Suprapubic skin (tissue), 4 donors: ENCODE measurements around the gene ETV7. TPM values are rescaled to one million over a fixed set of nuclear protein-coding genes. Genes with fewer than 3 reads are reported as not detected.

Source experiments
- DNase-seq, 2 donors: peaks; one replicate each; pipeline ENCODE4 v3.0.0-alpha.2; 2019; ENCODE audit warnings: low spot score in 2 of 2
- H3K27ac ChIP-seq: fragments of 200-600 bp; sonication (generic); one replicate; pipeline ENCODE4 v1.5.1; 2019
- H3K27me3 ChIP-seq: fragments of 200-600 bp; sonication (generic); one replicate; pipeline ENCODE4 v1.5.1; 2019
- H3K36me3 ChIP-seq: fragments of 200-600 bp; sonication (generic); one replicate; pipeline ENCODE4 v1.5.1; 2019
- H3K4me1 ChIP-seq: fragments of 200-600 bp; sonication (generic); one replicate; pipeline ENCODE4 v1.5.1; 2019
- H3K4me3 ChIP-seq: fragments of 200-600 bp; sonication (generic); one replicate; pipeline ENCODE4 v1.5.1; 2019; ENCODE audit warnings: mild to moderate bottlenecking
- H3K9me3 ChIP-seq: fragments of 200-600 bp; sonication (generic); one replicate; pipeline ENCODE4 v1.5.1; 2019
- CTCF ChIP-seq, 2 donors: fragments of 200-600 bp in 1 of 2; fragments of 450-650 bp in 1 of 2; sonication (generic) in 1 of 2; IDR thresholded peaks; one replicate each; pipeline ENCODE4 v1.5.1; 2016 to 2019; ENCODE audit warnings: antibody characterized with exemption in 2 of 2, mild to moderate bottlenecking in 1 of 2, moderate library complexity in 1 of 2
- EP300 ChIP-seq: sonication (generic); formaldehyde crosslinking; IDR thresholded peaks from one replicate; pipeline ENCODE4 v1.6.1; 2017; ENCODE audit warnings: antibody characterized with exemption
- POLR2A ChIP-seq, 2 donors: fragments of 450-650 bp; IDR thresholded peaks; one replicate each; pipeline ENCODE4 v1.6.1; 2017; ENCODE audit warnings: antibody characterized with exemption in 2 of 2, mild to moderate bottlenecking in 2 of 2, moderate library complexity in 2 of 2
- POLR2AphosphoS5 ChIP-seq, 3 donors: sonication (generic); formaldehyde crosslinking; IDR thresholded peaks; one replicate each; pipeline ENCODE4 v1.6.1; 2017; ENCODE audit warnings: antibody characterized with exemption in 3 of 3
- WGBS: methylation state at CpG from one replicate; pipeline ENCODE4 v1.1.5; 2018; 5-methylcytosine and 5-hydroxymethylcytosine counted together
- total RNA-seq, 4 donors: library from RNA; depleted of rRNA; stranded (reverse); fragments of >200 nt; gene quantifications; one replicate each; pipeline ENCODE4 v1.1.0, GENCODE V29; 2016

ETV7 gene
- total RNA-seq, 4 donors from 2014 or later: 5.9 to 13.0 (median 9.5) TPM

GRCh38 chr6:36402481-36402880, 15.0 kb upstream of the ETV7 start:
- TF ChIP-seq POLR2AphosphoS5 (IDR thresholded peaks at IDR 0.05): no peak
- TF ChIP-seq POLR2A (IDR thresholded peaks at IDR 0.05): no peak
- TF ChIP-seq EP300: no peak
- TF ChIP-seq CTCF (IDR thresholded peaks at IDR 0.05): no peak
- WGBS: 82% methylated on average over 3 of the region's 3 CpGs
- DNase-seq: no peak

GRCh38 chr6:36399970-36400369, 12.5 kb upstream of the ETV7 start:
- peak in 1 of 2 donors; percentile 24 for DNase-seq
- Histone ChIP-seq H3K36me3 (no peaks in the 10 kb centered on the region), H3K27ac (no peak overlapping the region), H3K9me3 (no peaks in the 10 kb centered on the region), H3K4me1 (no peaks in the 10 kb centered on the region), H3K4me3 (no peak overlapping the region), H3K27me3 (no peaks in the 10 kb centered on the region)
- TF ChIP-seq EP300 (no peak), POLR2A (IDR thresholded peaks at IDR 0.05) (no peak), POLR2AphosphoS5 (IDR thresholded peaks at IDR 0.05) (no peak), CTCF (IDR thresholded peaks at IDR 0.05) (no peak)
- WGBS: 78% methylated on average over 1 of the region's 1 CpG

More at GRCh38 chr6:36402481-36402880, 15.0 kb upstream of the ETV7 start:
- Histone ChIP-seq H3K4me1 (no peaks in the 10 kb centered on the region), H3K27me3 (no peaks in the 10 kb centered on the region), H3K36me3 (no peaks in the 10 kb centered on the region), H3K4me3 (no peak overlapping the region), H3K9me3 (no peaks in the 10 kb centered on the region), H3K27ac (no peak overlapping the region)

- 93% methylated on average over 5 of the region's 5 CpGs for WGBS
- peak in 1 of 2 donors; percentile 21 for DNase-seq
- TF ChIP-seq POLR2A (IDR thresholded peaks at IDR 0.05) (no peak), POLR2AphosphoS5 (IDR thresholded peaks at IDR 0.05) (no peak), CTCF (IDR thresholded peaks at IDR 0.05) (no peak), EP300 (no peak)
Measured at GRCh38 chr6:36392621-36393020, 5.2 kb upstream of the ETV7 start.

GRCh38 chr6:36389353-36389752, 1.9 kb upstream of the ETV7 start:
- TF ChIP-seq CTCF (IDR thresholded peaks at IDR 0.05): no peak
- no peak for TF ChIP-seq POLR2A (IDR thresholded peaks at IDR 0.05)
- no peak for TF ChIP-seq EP300
- no peak for TF ChIP-seq POLR2AphosphoS5 (IDR thresholded peaks at IDR 0.05)
- H3K36me3 ChIP-seq: no peaks in the 10 kb centered on the region
- no peaks in the 10 kb centered on the region for H3K9me3 ChIP-seq
- H3K4me3 ChIP-seq: no peak overlapping the region
- no peaks in the 10 kb centered on the region for H3K27me3 ChIP-seq
- H3K4me1 ChIP-seq: peaks cover 23% of the 10 kb centered on the region
- no peak for DNase-seq
- no peak overlapping the region for H3K27ac ChIP-seq

More at GRCh38 chr6:36392621-36393020, 5.2 kb upstream of the ETV7 start:
- Histone ChIP-seq H3K27me3 (no peaks in the 10 kb centered on the region), H3K27ac (no peak overlapping the region), H3K4me3 (no peak overlapping the region), H3K36me3 (no peaks in the 10 kb centered on the region), H3K9me3 (no peaks in the 10 kb centered on the region), H3K4me1 (peaks cover 5% of the 10 kb centered on the region)

GRCh38 chr6:36386495-36387439, 702 bp downstream of the ETV7 start:
- H3K9me3 ChIP-seq: no peaks in the 10 kb centered on the region
- under 1% methylated on average over 33 of the region's 33 CpGs for WGBS
- TF ChIP-seq CTCF (IDR thresholded peaks at IDR 0.05) (no peak), POLR2AphosphoS5 (IDR thresholded peaks at IDR 0.05) (no peak), POLR2A (IDR thresholded peaks at IDR 0.05) (no peak), EP300 (no peak)
- peaks cover 23% of the 10 kb centered on the region for H3K4me1 ChIP-seq
- H3K36me3 ChIP-seq: no peaks in the 10 kb centered on the region
- no peaks in the 10 kb centered on the region for H3K27me3 ChIP-seq
- peak overlapping the region; percentile 75 for H3K4me3 ChIP-seq
- peak overlapping the region; percentile 15 for H3K27ac ChIP-seq
- peak in 1 of 2 donors; percentile 80 for DNase-seq
